HG02973 (cell line): Measurements from ENCODE around the gene CUX1.
"Not testable (repeated sequence)": the region's sequence is repeated elsewhere in the genome, so short reads cannot be mapped to it uniquely, and the experiment has no call there.

Source experiments
- ATAC-seq: cut with Tn5 transposase; IDR thresholded peaks from one replicate; pipeline ENCODE4 v1.9.1; 2021; ENCODE audit warnings: moderate library complexity; ENCODE audit not compliant: unreplicated experiment

The CUX1 gene

DNA sequence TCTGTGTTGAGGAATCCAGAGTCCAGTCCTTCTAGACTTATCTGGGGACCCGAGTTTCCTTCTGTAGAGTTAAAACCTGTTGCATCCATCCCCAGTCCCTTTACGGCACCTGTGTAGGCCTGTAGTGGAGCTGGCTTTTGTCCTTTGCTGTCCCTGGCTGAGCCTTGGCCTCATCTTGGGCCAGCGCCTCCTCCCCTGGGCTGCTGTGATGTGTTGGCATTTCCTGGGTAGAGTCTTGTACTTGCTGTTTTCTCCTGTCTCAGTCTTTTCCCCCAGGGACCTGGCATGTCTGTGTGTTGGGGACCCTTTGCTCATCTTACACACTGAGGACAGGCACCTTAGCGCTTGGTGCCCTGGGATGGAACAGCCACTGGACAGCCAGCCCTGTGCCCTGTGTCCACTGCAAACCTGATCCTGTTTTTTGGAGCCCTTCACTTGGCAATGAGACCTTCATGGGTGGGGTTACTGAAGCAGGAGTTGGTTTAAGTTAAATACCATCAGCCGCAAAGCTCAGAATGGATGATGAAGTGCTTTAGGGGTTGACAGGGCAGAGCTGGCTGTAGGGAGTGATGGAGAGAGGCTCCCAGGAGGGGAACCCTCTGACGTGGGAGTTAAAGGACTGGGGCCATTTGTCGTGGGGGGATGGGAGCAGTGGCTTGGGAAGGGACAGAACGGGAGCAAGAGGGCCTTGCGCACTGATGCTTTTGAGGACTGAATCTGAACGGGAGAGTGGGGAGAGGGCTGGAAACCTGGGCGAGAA lies 50.9 kb downstream of the CUX1 start:
- no peak for ATAC-seq

DNA sequence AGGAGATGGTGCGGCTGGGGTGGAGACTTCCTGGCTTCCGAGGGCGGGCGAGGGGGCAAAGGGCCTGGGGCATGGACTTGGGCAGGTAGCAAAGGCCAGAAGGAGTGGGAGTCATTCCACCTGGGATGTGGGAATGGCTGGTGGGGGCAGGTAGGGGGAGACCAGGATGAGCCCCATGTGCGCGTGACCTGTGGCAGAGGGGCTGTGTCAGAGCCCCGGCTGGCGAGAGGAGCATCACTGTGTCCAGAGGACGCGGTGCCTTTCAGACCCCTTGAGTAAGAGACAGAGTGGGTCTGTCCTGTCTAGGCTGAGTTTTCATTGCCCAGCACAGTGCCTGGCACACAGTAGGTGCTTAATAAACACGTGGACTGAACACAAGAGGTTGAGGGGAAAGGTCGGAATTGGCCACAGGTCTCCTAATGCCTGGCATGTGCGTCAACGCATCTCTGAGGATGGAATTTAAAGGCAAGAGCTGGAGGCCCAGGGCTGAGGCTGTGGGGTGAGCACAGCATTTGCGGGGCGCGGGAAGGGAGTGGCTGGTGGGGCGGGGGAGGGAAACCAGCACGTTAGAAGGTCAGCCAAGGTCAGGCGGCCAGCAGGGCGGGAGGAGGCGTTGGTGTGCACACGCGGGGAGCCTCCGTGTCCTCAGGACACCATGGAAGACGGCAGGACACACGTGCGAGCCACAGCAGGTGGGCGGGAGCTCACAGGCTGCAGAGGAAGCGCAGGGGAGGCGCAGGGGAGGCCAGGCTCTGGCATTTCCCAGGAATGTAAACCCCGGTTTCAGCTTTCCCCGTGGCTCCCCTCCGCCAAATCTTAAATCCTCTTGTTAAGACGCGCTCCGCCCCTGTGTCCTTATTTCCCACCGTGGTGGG lies 51.8 kb downstream of the CUX1 start:
- no peak for ATAC-seq

- ATAC-seq = no peak
These were observed 52.5 kb downstream of the CUX1 start for GRCh38 chr7:101869901-101870290.

- ATAC-seq = no peak
These were observed 53.1 kb downstream of the CUX1 start for GRCh38 chr7:101870361-101871062.

DNA sequence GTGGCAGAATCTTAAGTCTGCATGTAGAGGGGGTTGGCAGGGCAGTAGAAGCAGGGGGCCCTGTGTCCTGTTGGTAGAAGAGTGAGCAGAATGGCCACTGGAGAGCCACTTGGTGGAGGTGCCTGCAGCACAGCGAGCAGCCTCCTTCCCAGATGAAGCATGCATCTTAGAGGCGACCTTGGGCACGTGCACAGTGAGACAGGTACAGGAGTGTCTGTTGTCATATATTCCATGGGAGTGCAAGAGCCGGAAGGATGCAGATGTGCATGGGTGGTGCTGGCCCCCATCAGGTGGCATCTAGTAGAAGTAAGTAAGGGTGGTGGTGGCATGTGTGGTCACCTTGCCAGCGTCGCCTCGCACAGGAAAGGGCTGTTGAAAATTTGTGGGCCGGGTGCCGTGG lies 53.9 kb downstream of the CUX1 start:
- no peak for ATAC-seq

DNA sequence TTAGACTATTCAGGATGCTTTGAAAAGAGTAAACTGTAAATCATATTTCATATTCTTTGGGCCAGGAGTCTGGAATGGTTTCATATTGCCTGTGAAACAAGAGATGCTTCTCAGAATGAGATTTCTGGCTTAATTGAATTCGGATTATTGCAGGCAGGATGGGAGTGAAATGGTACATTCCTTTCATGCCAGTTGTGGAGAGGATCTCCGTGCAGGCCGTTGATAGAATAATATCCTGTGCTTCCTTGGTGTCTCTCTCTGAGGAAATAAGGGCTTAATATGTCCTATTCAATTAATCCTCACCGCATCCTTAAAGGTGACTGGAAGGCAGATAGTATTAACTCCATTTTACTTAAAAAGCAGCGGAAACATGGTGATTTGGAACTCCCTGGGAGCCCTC lies 56.6 kb downstream of the CUX1 start:
- ATAC-seq = no peak

GRCh38 chr7:101875283-101875846 lies 57.9 kb downstream of the CUX1 start:
- no peak for ATAC-seq

- no peak for ATAC-seq
These were observed 60.6 kb downstream of the CUX1 start for GRCh38 chr7:101877882-101878591.

GRCh38 chr7:101878938-101879337 lies 61.5 kb downstream of the CUX1 start:
- no peak for ATAC-seq

DNA sequence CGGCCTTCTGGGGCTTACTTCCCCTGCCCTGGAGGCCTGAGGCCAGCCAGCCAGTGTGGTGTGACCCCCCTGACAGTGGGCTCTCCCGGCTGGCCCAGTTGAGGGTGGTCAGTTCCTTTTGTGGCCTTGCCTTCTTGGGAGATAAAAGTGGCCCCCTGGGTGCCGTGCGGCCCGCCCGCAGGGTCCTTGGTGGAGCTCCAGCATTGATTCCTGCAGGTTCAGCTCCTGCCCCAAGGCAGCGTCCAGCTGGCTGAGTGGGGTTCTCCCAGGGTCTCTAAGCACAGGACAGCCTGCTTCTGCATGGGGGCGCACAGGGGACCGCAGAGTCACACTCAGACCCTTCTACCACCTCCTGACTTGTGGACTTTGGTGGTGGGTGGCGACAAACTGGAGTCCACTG lies 62.1 kb downstream of the CUX1 start:
- ATAC-seq = no peak

GRCh38 chr7:101880282-101881054 lies 63.0 kb downstream of the CUX1 start:
- ATAC-seq = no peak

GRCh38 chr7:101882005-101882421 lies 64.6 kb downstream of the CUX1 start:
- no peak for ATAC-seq

DNA sequence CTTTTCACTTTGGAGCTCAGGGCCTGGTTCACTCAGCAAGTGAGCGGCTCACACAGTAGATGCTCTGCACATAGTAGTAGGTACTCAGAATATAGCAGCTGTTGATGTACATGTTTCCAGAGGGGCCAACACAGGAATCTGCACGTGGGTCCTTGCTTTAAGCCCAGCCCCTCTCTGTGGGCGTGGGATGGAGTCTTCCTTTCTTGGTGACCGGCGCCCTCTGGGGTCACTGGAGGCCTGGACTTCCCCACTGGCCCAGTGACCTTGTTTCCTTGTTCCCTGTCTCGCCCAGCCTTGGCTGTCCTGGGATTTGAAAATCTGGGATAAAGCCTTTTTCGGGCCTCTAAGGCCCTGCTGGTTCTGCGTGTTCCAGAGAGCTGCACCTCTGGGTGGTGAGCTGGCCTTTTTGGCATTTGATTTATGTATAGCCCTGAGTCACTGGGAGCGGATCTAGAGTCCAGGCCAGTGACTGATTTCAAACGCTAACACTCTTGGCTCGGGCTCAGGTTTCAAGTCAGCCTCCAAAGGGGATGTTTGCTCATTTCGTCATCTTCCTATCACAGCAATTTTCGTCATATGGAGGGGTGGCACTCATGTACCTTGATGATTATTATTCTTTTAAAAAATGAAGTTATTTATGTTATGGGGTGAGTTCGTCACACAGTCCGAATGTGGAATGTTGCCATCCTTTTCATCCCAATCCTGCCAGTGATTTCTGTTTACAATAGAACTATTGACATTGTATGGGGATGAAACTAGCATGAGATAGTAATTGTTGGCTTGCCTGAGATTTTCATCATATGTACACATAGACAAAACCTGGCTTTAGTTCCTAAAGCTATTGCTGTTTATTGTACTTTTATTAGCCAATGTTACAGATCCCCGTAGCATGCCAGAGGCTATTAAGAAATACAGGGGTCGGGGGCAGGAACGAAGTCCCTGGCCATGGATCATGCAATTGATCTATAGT lies 65.5 kb downstream of the CUX1 start:
- no peak for ATAC-seq

DNA sequence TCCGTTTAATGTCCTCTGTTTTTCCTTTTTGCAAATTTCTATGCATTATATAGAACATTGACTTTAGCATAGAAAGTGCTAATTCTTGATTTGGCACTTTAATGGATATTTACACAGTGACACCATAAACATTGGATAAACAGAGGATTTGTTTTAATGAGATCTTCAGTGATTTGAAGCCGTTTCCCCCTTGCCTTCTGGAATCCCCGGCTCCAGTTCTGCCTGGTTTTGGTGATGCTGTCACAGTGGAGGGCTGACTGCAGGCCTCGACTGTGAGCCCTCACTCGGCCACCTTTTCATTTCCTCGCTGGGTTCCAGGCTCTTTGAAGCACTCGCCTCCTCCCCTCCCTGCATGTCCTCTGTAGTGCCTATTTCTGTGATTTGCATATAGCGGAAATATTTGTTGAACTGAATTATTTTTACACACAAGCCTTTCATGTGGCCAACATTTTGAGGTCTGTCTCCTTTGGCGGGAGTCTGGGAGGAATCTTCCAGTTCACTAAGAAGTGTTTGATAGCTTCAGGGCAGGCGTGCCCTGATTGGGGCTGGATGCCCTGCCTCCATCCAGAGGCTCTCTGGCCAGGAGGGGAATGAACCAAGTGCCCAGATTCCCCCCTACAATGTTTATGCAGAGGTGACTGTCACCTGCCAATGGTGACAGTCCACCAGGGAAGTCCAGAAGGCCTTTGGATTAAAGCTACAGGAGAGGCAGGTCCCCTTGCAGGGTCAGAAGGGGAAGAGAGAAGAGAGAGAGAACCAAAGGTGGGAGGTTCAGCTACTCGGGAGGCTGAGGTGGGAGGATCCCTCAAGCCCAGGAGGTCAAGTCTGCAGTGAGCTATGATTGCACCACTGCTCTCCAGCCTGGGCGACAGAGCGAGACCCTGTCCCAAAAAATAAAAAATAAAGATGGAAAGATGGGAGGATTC lies 67.5 kb downstream of the CUX1 start:
- no peak for ATAC-seq

DNA sequence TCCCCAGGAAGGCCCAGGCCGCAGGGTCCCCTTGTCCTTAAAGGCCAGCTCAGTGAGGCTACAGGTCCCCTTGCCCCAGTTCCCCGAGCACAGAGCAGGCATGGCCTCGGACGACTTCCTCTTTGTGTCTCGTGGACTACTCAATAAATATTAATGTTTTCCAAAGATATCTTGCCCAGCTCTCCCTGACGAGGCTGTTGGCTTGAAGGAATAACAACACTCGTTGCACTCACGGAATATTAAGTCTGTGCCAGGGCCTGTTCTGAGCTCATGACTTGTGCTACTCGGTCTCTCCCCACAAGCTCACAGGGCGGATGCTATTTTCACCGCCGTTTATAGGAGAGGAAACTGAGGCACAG lies 68.2 kb downstream of the CUX1 start:
- no peak for ATAC-seq

- not testable (repeated sequence) for ATAC-seq
These were observed 69.9 kb downstream of the CUX1 start for GRCh38 chr7:101887352-101887751.

- ATAC-seq = not testable (repeated sequence)
These were observed 71.1 kb downstream of the CUX1 start for GRCh38 chr7:101888564-101888963.
